Adrenal gland (tissue), 5 donors: ENCODE results near the gene SRC.

Source experiments
- POLR2A ChIP-seq, 2 donors: fragments of 450-650 bp; IDR thresholded peaks; one replicate each; pipeline ENCODE4 v1.6.1; 2017; ENCODE audit warnings: antibody characterized with exemption in 2 of 2, mild to moderate bottlenecking in 2 of 2, moderate library complexity in 1 of 2
- TF ChIP-seq, protein P1 (sequence below), 6 experiments: fragments of 450-650 bp in 4 of 6; fragments of 200-600 bp in 2 of 6; sonication (generic) in 1 of 6; IDR thresholded peaks; 1 replicate in 5 of 6; 2 replicates in 1 of 6; pipeline versions ENCODE4 v1.5.1 to v1.8.0; 2016 to 2021; ENCODE audit warnings: antibody characterized with exemption in 6 of 6, mild to moderate bottlenecking in 2 of 6, moderate library complexity in 1 of 6
- donor health status: DM: no; HTN: no; CAD: no.

DNA sequence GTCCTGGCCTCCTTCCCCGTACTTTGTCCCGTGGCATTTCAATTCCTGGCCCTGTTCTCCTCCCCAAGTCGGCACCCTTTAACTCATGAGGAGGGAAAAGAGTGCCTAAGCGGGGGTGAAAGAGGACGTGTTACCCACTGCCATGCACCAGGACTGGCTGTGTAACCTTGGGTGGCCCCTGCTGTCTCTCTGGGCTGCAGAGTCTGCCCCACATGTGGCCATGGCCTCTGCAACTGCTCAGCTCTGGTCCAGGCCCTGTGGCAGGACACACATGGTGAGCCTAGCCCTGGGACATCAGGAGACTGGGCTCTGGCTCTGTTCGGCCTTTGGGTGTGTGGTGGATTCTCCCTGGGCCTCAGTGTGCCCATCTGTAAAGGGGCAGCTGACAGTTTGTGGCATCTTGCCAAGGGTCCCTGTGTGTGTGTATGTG lies 58.5 kb downstream of the SRC start:
- TF ChIP-seq POLR2A (IDR thresholded peaks at IDR 0.05) = no peak
- TF ChIP-seq, protein P1, sequence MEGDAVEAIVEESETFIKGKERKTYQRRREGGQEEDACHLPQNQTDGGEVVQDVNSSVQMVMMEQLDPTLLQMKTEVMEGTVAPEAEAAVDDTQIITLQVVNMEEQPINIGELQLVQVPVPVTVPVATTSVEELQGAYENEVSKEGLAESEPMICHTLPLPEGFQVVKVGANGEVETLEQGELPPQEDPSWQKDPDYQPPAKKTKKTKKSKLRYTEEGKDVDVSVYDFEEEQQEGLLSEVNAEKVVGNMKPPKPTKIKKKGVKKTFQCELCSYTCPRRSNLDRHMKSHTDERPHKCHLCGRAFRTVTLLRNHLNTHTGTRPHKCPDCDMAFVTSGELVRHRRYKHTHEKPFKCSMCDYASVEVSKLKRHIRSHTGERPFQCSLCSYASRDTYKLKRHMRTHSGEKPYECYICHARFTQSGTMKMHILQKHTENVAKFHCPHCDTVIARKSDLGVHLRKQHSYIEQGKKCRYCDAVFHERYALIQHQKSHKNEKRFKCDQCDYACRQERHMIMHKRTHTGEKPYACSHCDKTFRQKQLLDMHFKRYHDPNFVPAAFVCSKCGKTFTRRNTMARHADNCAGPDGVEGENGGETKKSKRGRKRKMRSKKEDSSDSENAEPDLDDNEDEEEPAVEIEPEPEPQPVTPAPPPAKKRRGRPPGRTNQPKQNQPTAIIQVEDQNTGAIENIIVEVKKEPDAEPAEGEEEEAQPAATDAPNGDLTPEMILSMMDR (IDR thresholded peaks at IDR 0.05) = no peak
